Measurements from ENCODE around the gene HOXB5.

HOXB5 gene

DNA sequence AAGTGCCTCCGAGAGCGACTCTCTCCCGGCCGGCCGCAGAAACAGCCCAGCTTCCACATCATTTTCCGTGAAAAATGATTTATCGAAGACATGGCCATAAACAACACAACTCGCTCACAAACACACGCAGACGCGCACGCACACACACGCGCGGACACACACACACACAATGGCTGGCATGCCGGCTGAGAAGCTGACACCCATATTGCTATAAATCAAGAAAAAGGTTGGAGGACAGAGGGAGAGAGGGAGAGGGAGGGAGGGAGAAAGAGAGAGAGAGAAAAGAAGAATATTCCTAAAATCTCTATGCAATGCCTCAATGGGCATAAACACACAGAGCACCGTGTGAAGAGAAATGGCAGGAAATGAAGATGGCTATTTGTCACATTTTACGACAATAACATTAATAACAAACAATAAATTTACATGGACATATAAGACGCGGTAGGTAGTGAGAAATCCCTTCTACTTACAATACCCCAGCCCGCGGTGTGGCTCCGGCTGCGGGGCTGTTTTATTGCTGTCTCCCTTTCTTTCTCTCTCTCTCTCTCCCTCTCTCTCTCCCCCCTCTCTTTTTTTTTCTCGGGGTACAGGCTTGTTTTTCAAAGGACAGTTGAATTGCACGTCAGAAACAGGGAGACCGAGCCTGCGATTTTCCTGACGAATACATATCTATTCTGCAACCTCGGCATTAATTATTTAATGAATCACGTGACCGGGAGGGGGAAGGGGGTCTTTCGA, 24.9 kb downstream of the HOXB5 start:
- Histone ChIP-seq H2AK5ac (ENCODE audit: low read depth, low read length) (no peak overlapping the region), H3K4ac (ENCODE audit: low read length) (no peak overlapping the region), H3K27me3 (ENCODE audit: control insufficient read depth in 3 of 3, insufficient read depth in 3 of 3, low read depth in 1 of 3, low read length in 3 of 3) (peaks cover 61 to 99% (median 99%) of the 10 kb centered on the region in 3 experiments), H2AFZ (ENCODE audit: low read length) (no peak overlapping the region), H3K9ac (ENCODE audit: low read depth, low read length, poor library complexity) (no peak overlapping the region), H2BK15ac (ENCODE audit: low read length) (no peak overlapping the region), H3K4me1 (ENCODE audit: control insufficient read depth in 2 of 2, insufficient read depth in 1 of 2, low read depth in 1 of 2, low read length in 2 of 2) (no peaks in the 10 kb centered on the region), H2BK12ac (ENCODE audit: low read length) (no peak overlapping the region), H3K4me3 (ENCODE audit: low read length in 2 of 2) (no peak overlapping the region), H3K9me3 (replicated peaks in 1 of 2; ENCODE audit: control insufficient read depth in 2 of 2, insufficient read depth in 1 of 2, low read depth in 1 of 2, low read length in 2 of 2) (peaks cover 0 to 4% of the 10 kb centered on the region in 2 donors), H3K18ac (ENCODE audit: low read length) (no peak overlapping the region), H3K36me3 (replicated peaks in 1 of 2; ENCODE audit: control insufficient read depth in 2 of 2, insufficient read depth in 2 of 2, low read length in 2 of 2) (no peaks in the 10 kb centered on the region), H4K8ac (ENCODE audit: low read depth, low read length) (no peak overlapping the region), H4K91ac (ENCODE audit: low read depth, low read length, poor library complexity) (no peak overlapping the region), H3K14ac (ENCODE audit: low read length) (no peak overlapping the region), H3K27ac (replicated peaks; ENCODE audit: low read length) (no peak overlapping the region), H2BK5ac (ENCODE audit: low read length) (no peak overlapping the region), H3K4me2 (ENCODE audit: insufficient read depth, low read length, poor library complexity, severe bottlenecking) (no peak overlapping the region), H3K79me1 (ENCODE audit: low read depth, low read length) (no peaks in the 10 kb centered on the region), H2BK120ac (ENCODE audit: low read depth, low read length) (no peak overlapping the region), H3K23ac (ENCODE audit: low read depth, low read length, poor library complexity) (no peak overlapping the region)
- WGBS, 2 donors (ENCODE audit: extremely low coverage in 2 of 2, insufficient read length in 2 of 2, insufficient replicate concordance in 1 of 2) = no CpG with 5 or more reads among the region's 33 CpGs
- no peak for DNase-seq (ENCODE audit: low spot score)

DNA sequence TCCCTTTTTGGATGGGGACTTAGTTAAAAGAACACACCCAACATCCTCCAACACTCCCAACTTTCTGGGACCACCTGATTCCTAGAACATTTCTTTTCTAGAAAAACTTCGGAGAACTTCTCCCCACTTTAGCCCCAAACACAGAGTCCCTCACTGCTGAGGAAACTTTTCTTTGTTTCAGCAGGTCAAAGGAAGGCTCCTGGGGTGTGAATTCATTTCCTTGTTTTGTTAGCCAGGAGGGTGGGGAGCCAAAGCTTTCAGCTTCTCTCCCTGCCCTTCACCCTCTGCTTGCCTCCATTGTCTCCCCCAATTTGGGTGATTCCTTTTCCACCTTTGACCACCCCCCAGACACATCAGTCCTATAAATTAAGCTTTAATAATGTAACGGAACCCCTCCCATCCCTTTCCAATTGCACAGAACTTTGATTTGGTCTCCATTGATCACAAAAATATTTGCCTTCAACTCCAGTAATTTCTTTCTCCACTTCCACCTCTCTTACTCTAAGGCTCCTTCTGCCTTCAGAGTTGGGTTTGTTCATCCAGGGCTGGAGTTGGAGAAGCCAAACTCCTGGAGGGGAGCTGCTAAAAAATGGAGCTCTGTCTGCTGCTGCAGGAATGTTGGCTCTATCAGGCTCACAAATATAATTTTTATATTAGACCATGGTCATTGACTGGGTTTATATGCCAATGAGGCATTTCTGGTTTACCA, 25.8 kb downstream of the HOXB5 start:
- Histone ChIP-seq H3K4me1 (ENCODE audit: control insufficient read depth in 2 of 2, insufficient read depth in 1 of 2, low read depth in 1 of 2, low read length in 2 of 2) (no peaks in the 10 kb centered on the region), H3K9me3 (replicated peaks in 1 of 2; ENCODE audit: control insufficient read depth in 2 of 2, insufficient read depth in 1 of 2, low read depth in 1 of 2, low read length in 2 of 2) (peaks cover 0 to 2% of the 10 kb centered on the region in 2 donors), H2BK120ac (ENCODE audit: low read depth, low read length) (no peak overlapping the region), H3K23ac (ENCODE audit: low read depth, low read length, poor library complexity) (no peak overlapping the region), H2BK5ac (ENCODE audit: low read length) (no peak overlapping the region), H3K14ac (ENCODE audit: low read length) (no peak overlapping the region), H3K4me2 (ENCODE audit: insufficient read depth, low read length, poor library complexity, severe bottlenecking) (no peak overlapping the region), H2BK15ac (ENCODE audit: low read length) (no peak overlapping the region), H3K27ac (replicated peaks; ENCODE audit: low read length) (no peak overlapping the region), H2AK5ac (ENCODE audit: low read depth, low read length) (no peak overlapping the region), H3K4ac (ENCODE audit: low read length) (no peak overlapping the region), H3K79me1 (ENCODE audit: low read depth, low read length) (no peaks in the 10 kb centered on the region), H2AFZ (ENCODE audit: low read length) (no peak overlapping the region), H3K27me3 (ENCODE audit: control insufficient read depth in 3 of 3, insufficient read depth in 3 of 3, low read depth in 1 of 3, low read length in 3 of 3) (peaks cover 62 to 99% (median 99%) of the 10 kb centered on the region in 3 experiments), H4K8ac (ENCODE audit: low read depth, low read length) (no peak overlapping the region), H3K9ac (ENCODE audit: low read depth, low read length, poor library complexity) (no peak overlapping the region), H4K91ac (ENCODE audit: low read depth, low read length, poor library complexity) (no peak overlapping the region), H2BK12ac (ENCODE audit: low read length) (no peak overlapping the region), H3K18ac (ENCODE audit: low read length) (no peak overlapping the region), H3K4me3 (ENCODE audit: low read length in 2 of 2) (no peak overlapping the region), H3K36me3 (replicated peaks in 1 of 2; ENCODE audit: control insufficient read depth in 2 of 2, insufficient read depth in 2 of 2, low read length in 2 of 2) (no peaks in the 10 kb centered on the region)
- no CpG with 5 or more reads among the region's 2 CpGs for WGBS, 2 donors (ENCODE audit: extremely low coverage in 2 of 2, insufficient read length in 2 of 2, insufficient replicate concordance in 1 of 2)
- no peak for DNase-seq (ENCODE audit: low spot score)

DNA sequence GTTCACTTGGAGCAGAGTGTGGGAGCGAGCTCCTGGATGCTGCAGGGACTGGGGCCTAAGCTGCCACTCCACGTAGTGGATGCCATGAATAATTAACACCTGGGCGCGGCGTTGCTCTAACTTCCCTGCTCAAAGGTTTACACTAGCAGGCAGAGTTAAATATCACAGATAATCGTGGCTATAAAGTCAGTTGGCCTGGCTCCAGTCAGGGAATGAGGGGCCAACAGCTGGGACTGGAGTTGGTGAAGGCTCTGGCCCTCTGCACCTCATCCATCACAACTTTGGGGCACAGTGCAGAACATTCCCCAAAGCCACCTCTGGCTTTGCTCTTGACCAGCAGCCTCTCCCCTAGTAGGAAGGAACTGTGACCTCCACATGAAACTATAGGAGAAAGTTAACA, 26.4 kb downstream of the HOXB5 start:
- no peak overlapping the region for H3K4ac ChIP-seq (ENCODE audit: low read length)
- H3K36me3 ChIP-seq (replicated peaks in 1 of 2; ENCODE audit: control insufficient read depth in 2 of 2, insufficient read depth in 2 of 2, low read length in 2 of 2) = no peaks in the 10 kb centered on the region
- no CpG with 5 or more reads among the region's 6 CpGs for WGBS, 2 donors (ENCODE audit: extremely low coverage in 2 of 2, insufficient read length in 2 of 2, insufficient replicate concordance in 1 of 2)
- H3K79me1 ChIP-seq (ENCODE audit: low read depth, low read length) = no peaks in the 10 kb centered on the region
- no peak overlapping the region for H3K4me3 ChIP-seq (ENCODE audit: low read length in 2 of 2)
- no peak overlapping the region for H3K27ac ChIP-seq (replicated peaks; ENCODE audit: low read length)
- H3K4me2 ChIP-seq (ENCODE audit: insufficient read depth, low read length, poor library complexity, severe bottlenecking) = no peak overlapping the region
- H2BK12ac ChIP-seq (ENCODE audit: low read length) = no peak overlapping the region
- no peak overlapping the region for H2AK5ac ChIP-seq (ENCODE audit: low read depth, low read length)
- no peak overlapping the region for H2BK120ac ChIP-seq (ENCODE audit: low read depth, low read length)
- H3K9ac ChIP-seq (ENCODE audit: low read depth, low read length, poor library complexity) = no peak overlapping the region
- no peak overlapping the region for H3K23ac ChIP-seq (ENCODE audit: low read depth, low read length, poor library complexity)
- no peak overlapping the region for H2BK15ac ChIP-seq (ENCODE audit: low read length)
- H3K27me3 ChIP-seq (ENCODE audit: control insufficient read depth in 3 of 3, insufficient read depth in 3 of 3, low read depth in 1 of 3, low read length in 3 of 3) = peaks cover 60 to 99% (median 99%) of the 10 kb centered on the region in 3 experiments
- H3K14ac ChIP-seq (ENCODE audit: low read length) = no peak overlapping the region
- H3K9me3 ChIP-seq (replicated peaks in 1 of 2; ENCODE audit: control insufficient read depth in 2 of 2, insufficient read depth in 1 of 2, low read depth in 1 of 2, low read length in 2 of 2) = peaks cover 0 to 2% of the 10 kb centered on the region in 2 donors
- H2BK5ac ChIP-seq (ENCODE audit: low read length) = no peak overlapping the region
- no peak overlapping the region for H2AFZ ChIP-seq (ENCODE audit: low read length)
- no peaks in the 10 kb centered on the region for H3K4me1 ChIP-seq (ENCODE audit: control insufficient read depth in 2 of 2, insufficient read depth in 1 of 2, low read depth in 1 of 2, low read length in 2 of 2)
- no peak overlapping the region for H4K8ac ChIP-seq (ENCODE audit: low read depth, low read length)
- DNase-seq (ENCODE audit: low spot score) = no peak
- H3K18ac ChIP-seq (ENCODE audit: low read length) = no peak overlapping the region
- H4K91ac ChIP-seq (ENCODE audit: low read depth, low read length, poor library complexity) = no peak overlapping the region

DNA sequence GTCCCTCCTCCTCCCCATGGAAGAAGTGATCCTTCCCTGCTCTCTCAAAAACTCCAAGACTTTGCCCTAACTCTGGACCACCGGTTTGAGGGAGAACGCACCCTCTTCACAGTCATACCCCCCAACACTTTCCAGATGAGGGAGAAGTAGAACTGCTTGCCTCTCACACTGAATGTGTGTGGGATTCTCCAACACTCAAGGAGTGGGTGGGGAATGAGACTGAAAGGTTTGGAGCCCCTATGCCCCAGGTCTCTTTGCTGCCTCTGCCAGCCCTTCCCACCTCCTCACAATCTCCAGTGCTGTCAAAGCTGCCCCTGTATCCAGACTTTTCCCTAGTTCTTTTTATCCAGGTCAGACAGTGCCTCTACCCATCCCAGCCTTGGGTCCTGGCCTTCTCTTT, 26.9 kb downstream of the HOXB5 start:
- no CpG with 5 or more reads among the region's 2 CpGs for WGBS, 2 donors (ENCODE audit: extremely low coverage in 2 of 2, insufficient read length in 2 of 2, insufficient replicate concordance in 1 of 2)
- no peak overlapping the region for H2BK5ac ChIP-seq (ENCODE audit: low read length)

More for the DNA sequence above, 26.9 kb downstream of the HOXB5 start:
- Histone ChIP-seq H3K4me3 (ENCODE audit: low read length in 2 of 2) (no peak overlapping the region), H3K4me2 (ENCODE audit: insufficient read depth, low read length, poor library complexity, severe bottlenecking) (no peak overlapping the region), H3K36me3 (replicated peaks in 1 of 2; ENCODE audit: control insufficient read depth in 2 of 2, insufficient read depth in 2 of 2, low read length in 2 of 2) (no peaks in the 10 kb centered on the region), H3K4me1 (ENCODE audit: control insufficient read depth in 2 of 2, insufficient read depth in 1 of 2, low read depth in 1 of 2, low read length in 2 of 2) (no peaks in the 10 kb centered on the region), H3K14ac (ENCODE audit: low read length) (no peak overlapping the region), H3K9me3 (replicated peaks in 1 of 2; ENCODE audit: control insufficient read depth in 2 of 2, insufficient read depth in 1 of 2, low read depth in 1 of 2, low read length in 2 of 2) (peaks cover 0 to 2% of the 10 kb centered on the region in 2 donors), H3K27ac (replicated peaks; ENCODE audit: low read length) (no peak overlapping the region), H3K79me1 (ENCODE audit: low read depth, low read length) (no peaks in the 10 kb centered on the region), H3K4ac (ENCODE audit: low read length) (no peak overlapping the region), H4K91ac (ENCODE audit: low read depth, low read length, poor library complexity) (no peak overlapping the region), H2BK12ac (ENCODE audit: low read length) (no peak overlapping the region), H2AFZ (ENCODE audit: low read length) (no peak overlapping the region), H3K27me3 (ENCODE audit: control insufficient read depth in 3 of 3, insufficient read depth in 3 of 3, low read depth in 1 of 3, low read length in 3 of 3) (peaks cover 60 to 99% (median 99%) of the 10 kb centered on the region in 3 experiments), H2BK15ac (ENCODE audit: low read length) (no peak overlapping the region), H3K23ac (ENCODE audit: low read depth, low read length, poor library complexity) (no peak overlapping the region), H3K18ac (ENCODE audit: low read length) (no peak overlapping the region), H2AK5ac (ENCODE audit: low read depth, low read length) (no peak overlapping the region), H4K8ac (ENCODE audit: low read depth, low read length) (no peak overlapping the region), H2BK120ac (ENCODE audit: low read depth, low read length) (no peak overlapping the region), H3K9ac (ENCODE audit: low read depth, low read length, poor library complexity) (no peak overlapping the region)
- no peak for DNase-seq (ENCODE audit: low spot score)

Data from neuronal stem cell (in vitro differentiated cells).